ENCODE results near the gene HDAC4.

Gene HDAC4

DNA sequence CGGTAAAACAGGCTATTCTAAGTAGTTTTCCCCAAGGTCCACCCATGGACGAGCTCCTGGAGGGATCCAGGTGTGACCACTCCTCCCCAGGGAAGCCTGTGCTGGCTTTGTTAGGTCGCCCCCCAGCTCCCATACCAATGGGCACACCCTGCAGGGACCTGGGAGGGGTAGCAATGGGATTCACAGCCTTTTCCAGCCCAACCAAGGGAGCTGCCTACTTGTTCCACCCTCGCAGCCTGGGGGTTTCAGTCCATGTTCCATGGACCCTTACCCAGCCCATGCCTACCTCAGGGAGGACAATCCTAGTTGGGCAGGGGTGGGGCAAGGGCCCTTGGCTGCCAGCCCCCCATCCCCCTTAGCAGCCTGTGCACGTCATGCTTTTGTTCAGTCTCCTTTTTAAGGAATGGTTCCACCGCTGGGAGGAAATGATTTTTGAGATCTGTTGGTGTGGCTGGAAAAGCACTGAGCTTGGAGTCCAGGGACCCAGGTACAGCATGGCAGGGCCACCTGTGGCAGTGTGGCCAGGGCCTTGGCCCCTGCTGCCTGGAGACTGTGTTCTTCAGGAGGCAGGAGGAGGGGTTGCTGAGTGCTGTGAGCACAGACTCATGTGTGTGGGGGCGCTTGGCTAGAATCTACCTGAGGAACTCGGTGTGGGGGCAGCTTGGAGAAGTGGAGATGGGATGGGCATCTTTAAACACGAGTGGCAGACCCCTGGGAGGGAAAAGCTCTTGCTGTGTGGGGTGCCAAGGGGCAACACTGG is 386.2 kb downstream of the HDAC4 start:
- no peak overlapping the region for H3K9ac ChIP-seq (ENCODE audit: low read length)
- no peak overlapping the region for H3K4me2 ChIP-seq (ENCODE audit: low read length)
- peaks cover 8% of the 10 kb centered on the region; the same call in 1 of the 2 replicates for H3K27me3 ChIP-seq (ENCODE audit: insufficient read depth, low read length)

DNA sequence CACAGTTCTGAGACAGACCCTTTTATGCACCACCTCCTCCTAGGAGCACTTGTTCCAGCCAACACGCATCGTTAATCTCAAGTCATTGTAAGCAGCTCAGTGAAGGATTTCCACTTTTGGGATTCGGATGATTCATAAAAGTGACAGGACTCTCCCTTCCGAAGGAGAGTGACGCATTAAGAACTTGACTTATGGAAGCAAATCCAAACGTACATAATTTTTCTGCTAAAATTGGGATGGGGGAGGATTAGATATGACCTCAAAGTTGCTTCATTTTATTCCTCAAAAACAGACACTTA is 387.2 kb downstream of the HDAC4 start:
- H3K27me3 ChIP-seq (ENCODE audit: insufficient read depth, low read length), result peaks cover 8% of the 10 kb centered on the region; the same call in 1 of the 2 replicates

More for the DNA sequence above, 386.2 kb downstream of the HDAC4 start:
- Histone ChIP-seq H3K9me3 (ENCODE audit: low read length) (no peaks in the 10 kb centered on the region), H3F3A (ENCODE audit: insufficient read depth, low read length) (no peaks in the 10 kb centered on the region), H3K4me3 (ENCODE audit: low read depth, low read length, poor library complexity, severe bottlenecking) (no peak overlapping the region), H3K9me2 (ENCODE audit: low read depth, low read length) (no peaks in the 10 kb centered on the region), H3K79me2 (ENCODE audit: insufficient read depth, low read length) (no peaks in the 10 kb centered on the region), H3K4me1 (ENCODE audit: insufficient read depth, low read length, severe bottlenecking) (no peaks in the 10 kb centered on the region), H3K36me3 (ENCODE audit: insufficient read depth, low read length) (no peaks in the 10 kb centered on the region), H3K27ac (ENCODE audit: low read depth, low read length, poor library complexity, severe bottlenecking) (no peak overlapping the region), H4K20me1 (ENCODE audit: insufficient read depth, low read length) (no peaks in the 10 kb centered on the region), H2AFZ (ENCODE audit: low read length) (no peak overlapping the region)
- TF ChIP-seq EZH2 (IDR thresholded peaks at IDR 0.05; ENCODE audit: borderline replicate concordance, low read length), result no peak
- TF ChIP-seq, protein P1, sequence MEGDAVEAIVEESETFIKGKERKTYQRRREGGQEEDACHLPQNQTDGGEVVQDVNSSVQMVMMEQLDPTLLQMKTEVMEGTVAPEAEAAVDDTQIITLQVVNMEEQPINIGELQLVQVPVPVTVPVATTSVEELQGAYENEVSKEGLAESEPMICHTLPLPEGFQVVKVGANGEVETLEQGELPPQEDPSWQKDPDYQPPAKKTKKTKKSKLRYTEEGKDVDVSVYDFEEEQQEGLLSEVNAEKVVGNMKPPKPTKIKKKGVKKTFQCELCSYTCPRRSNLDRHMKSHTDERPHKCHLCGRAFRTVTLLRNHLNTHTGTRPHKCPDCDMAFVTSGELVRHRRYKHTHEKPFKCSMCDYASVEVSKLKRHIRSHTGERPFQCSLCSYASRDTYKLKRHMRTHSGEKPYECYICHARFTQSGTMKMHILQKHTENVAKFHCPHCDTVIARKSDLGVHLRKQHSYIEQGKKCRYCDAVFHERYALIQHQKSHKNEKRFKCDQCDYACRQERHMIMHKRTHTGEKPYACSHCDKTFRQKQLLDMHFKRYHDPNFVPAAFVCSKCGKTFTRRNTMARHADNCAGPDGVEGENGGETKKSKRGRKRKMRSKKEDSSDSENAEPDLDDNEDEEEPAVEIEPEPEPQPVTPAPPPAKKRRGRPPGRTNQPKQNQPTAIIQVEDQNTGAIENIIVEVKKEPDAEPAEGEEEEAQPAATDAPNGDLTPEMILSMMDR (IDR thresholded peaks at IDR 0.05; ENCODE audit: low read length), result no peak

DNA sequence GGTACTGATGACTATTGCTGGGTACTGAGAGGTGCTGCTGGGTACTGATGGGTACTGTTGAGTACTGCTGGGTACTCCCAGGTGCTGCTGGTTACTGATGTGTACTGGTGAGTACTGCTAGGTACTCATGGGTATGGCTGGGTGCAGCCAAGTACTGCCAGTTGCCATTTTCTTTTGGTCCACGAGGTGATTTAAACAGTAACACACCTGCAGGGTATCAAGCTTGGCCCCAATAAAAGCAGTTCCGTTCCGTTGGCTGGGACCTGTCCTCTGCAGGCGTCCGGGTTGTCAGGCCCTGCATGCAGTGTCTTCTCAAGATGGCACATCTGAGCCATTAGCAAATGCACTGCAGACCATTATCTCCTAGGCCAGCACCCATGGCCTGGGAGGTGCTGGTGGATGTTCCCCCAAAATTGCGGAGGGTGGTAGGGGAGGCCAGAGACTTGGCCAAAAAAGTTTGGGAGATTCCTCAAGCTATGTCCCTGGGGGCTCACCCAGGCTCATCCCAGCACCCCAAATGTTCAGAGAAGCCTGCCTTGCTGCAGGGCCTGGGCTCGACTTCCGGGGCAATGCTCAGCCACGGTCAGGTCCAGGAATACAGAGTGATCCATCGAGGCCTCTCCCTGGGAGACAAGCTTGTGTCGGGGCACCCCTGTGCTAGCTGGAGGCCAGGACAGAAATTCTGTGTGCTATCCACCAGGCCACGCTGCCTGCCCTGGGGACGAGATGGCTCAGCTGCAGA is 387.7 kb downstream of the HDAC4 start:
- H3K9ac ChIP-seq (ENCODE audit: low read length), result no peak overlapping the region

More for the DNA sequence above, 387.2 kb downstream of the HDAC4 start:
- Histone ChIP-seq H3K9me2 (ENCODE audit: low read depth, low read length) (no peaks in the 10 kb centered on the region), H3K4me3 (ENCODE audit: low read depth, low read length, poor library complexity, severe bottlenecking) (no peak overlapping the region), H3K27ac (ENCODE audit: low read depth, low read length, poor library complexity, severe bottlenecking) (no peak overlapping the region), H3K4me2 (ENCODE audit: low read length) (no peak overlapping the region), H3K9me3 (ENCODE audit: low read length) (no peaks in the 10 kb centered on the region), H3F3A (ENCODE audit: insufficient read depth, low read length) (no peaks in the 10 kb centered on the region), H3K9ac (ENCODE audit: low read length) (no peak overlapping the region), H3K36me3 (ENCODE audit: insufficient read depth, low read length) (no peaks in the 10 kb centered on the region), H2AFZ (ENCODE audit: low read length) (no peak overlapping the region), H4K20me1 (ENCODE audit: insufficient read depth, low read length) (no peaks in the 10 kb centered on the region), H3K79me2 (ENCODE audit: insufficient read depth, low read length) (no peaks in the 10 kb centered on the region), H3K4me1 (ENCODE audit: insufficient read depth, low read length, severe bottlenecking) (no peaks in the 10 kb centered on the region)
- TF ChIP-seq, protein P1 (IDR thresholded peaks at IDR 0.05; ENCODE audit: low read length), result no peak
- no peak for TF ChIP-seq EZH2 (IDR thresholded peaks at IDR 0.05; ENCODE audit: borderline replicate concordance, low read length)

More for the DNA sequence above, 387.7 kb downstream of the HDAC4 start:
- no peaks in the 10 kb centered on the region for H4K20me1 ChIP-seq (ENCODE audit: insufficient read depth, low read length)
- no peaks in the 10 kb centered on the region for H3K36me3 ChIP-seq (ENCODE audit: insufficient read depth, low read length)
- H3K4me1 ChIP-seq (ENCODE audit: insufficient read depth, low read length, severe bottlenecking), result no peaks in the 10 kb centered on the region
- H3K79me2 ChIP-seq (ENCODE audit: insufficient read depth, low read length), result no peaks in the 10 kb centered on the region
- TF ChIP-seq, protein P1 (IDR thresholded peaks at IDR 0.05; ENCODE audit: low read length), result no peak
- no peak for TF ChIP-seq EZH2 (IDR thresholded peaks at IDR 0.05; ENCODE audit: borderline replicate concordance, low read length)
- no peaks in the 10 kb centered on the region for H3F3A ChIP-seq (ENCODE audit: insufficient read depth, low read length)
- no peaks in the 10 kb centered on the region for H3K9me2 ChIP-seq (ENCODE audit: low read depth, low read length)
- H3K4me3 ChIP-seq (ENCODE audit: low read depth, low read length, poor library complexity, severe bottlenecking), result no peak overlapping the region
- H2AFZ ChIP-seq (ENCODE audit: low read length), result no peak overlapping the region
- H3K4me2 ChIP-seq (ENCODE audit: low read length), result no peak overlapping the region
- peaks cover 8% of the 10 kb centered on the region; the same call in 1 of the 2 replicates for H3K27me3 ChIP-seq (ENCODE audit: insufficient read depth, low read length)
- no peak overlapping the region for H3K27ac ChIP-seq (ENCODE audit: low read depth, low read length, poor library complexity, severe bottlenecking)
- no peaks in the 10 kb centered on the region for H3K9me3 ChIP-seq (ENCODE audit: low read length)
